HepG2 (cell line): Measurements from ENCODE around the gene CADM4. TPM values are rescaled to one million over a fixed set of nuclear protein-coding genes. Genes with fewer than 3 reads are reported as not detected.
A peak's percentile ranks its signal among the peaks of the same experiment; 100 is the strongest.

Source experiments
- CENPX ChIP-seq: sonication (generic); formaldehyde crosslinking; IDR thresholded peaks from 2 replicates; pipeline ENCODE4 v1.9.0; 2021; ENCODE audit warnings: mild to moderate bottlenecking, missing genetic modification reagents, moderate library complexity
- DMTF1 ChIP-seq: sonication (generic); formaldehyde crosslinking; IDR thresholded peaks from 2 replicates; pipeline ENCODE4 v1.4.0; 2020; ENCODE audit warnings: mild to moderate bottlenecking, missing genetic modification reagents
- E2F5 ChIP-seq: sonication (generic); formaldehyde crosslinking; conservative IDR thresholded peaks from 2 replicates; pipeline ENCODE4 v1.4.0; 2020; ENCODE audit warnings: missing genetic modification reagents
- GRHL1 ChIP-seq: sonication (generic); formaldehyde crosslinking; conservative IDR thresholded peaks from 2 replicates; pipeline ENCODE4 v1.8.0; 2022; ENCODE audit warnings: missing genetic modification reagents
- HMGXB4 ChIP-seq, 2 experiments: sonication (generic) in 1 of 2; formaldehyde crosslinking in 1 of 2; IDR thresholded peaks; 2 replicates each; pipeline versions ENCODE4 v1.4.0 to v1.6.1; 2018 to 2020; ENCODE audit warnings: missing genetic modification reagents in 2 of 2, borderline replicate concordance in 1 of 2, low read depth in 1 of 2, mild to moderate bottlenecking in 1 of 2, missing biosample characterization in 1 of 2
- KDM1A ChIP-seq: IDR thresholded peaks from 2 replicates; pipeline ENCODE4 v1.6.1; 2016; ENCODE audit warnings: missing compliant biosample characterization
- NFIC ChIP-seq: IDR thresholded peaks from 2 replicates; pipeline ENCODE4 v1.6.1; 2012; ENCODE audit warnings: mild to moderate bottlenecking, low read length, inconsistent platforms
- PHB2 ChIP-seq: fragments of 450-650 bp; IDR thresholded peaks from 2 replicates; pipeline ENCODE4 v1.6.1; 2018; ENCODE audit not compliant: partially characterized antibody
- PLSCR1 ChIP-seq: sonication (generic); formaldehyde crosslinking; IDR thresholded peaks from 2 replicates; pipeline ENCODE4 v1.5.0; 2020; ENCODE audit warnings: missing genetic modification reagents, mild to moderate bottlenecking, borderline replicate concordance
- REXO4 ChIP-seq: sonication (generic); formaldehyde crosslinking; IDR thresholded peaks from 2 replicates; pipeline ENCODE4 v1.8.0; 2022; ENCODE audit warnings: missing genetic modification reagents, mild to moderate bottlenecking, borderline replicate concordance
- ZNF10 ChIP-seq: sonication (generic); formaldehyde crosslinking; IDR thresholded peaks from 2 replicates; pipeline ENCODE4 v1.4.0; 2020; ENCODE audit warnings: mild to moderate bottlenecking, low read depth, missing genetic modification reagents, borderline replicate concordance
- ZNF362 ChIP-seq: sonication (generic); formaldehyde crosslinking; IDR thresholded peaks from 2 replicates; pipeline ENCODE4 v1.4.0; 2020; ENCODE audit warnings: missing genetic modification reagents, mild to moderate bottlenecking, borderline replicate concordance
- ZNF687 ChIP-seq: sonication (generic); formaldehyde crosslinking; IDR thresholded peaks from 2 replicates; pipeline ENCODE4 v1.5.1; 2020; ENCODE audit warnings: mild to moderate bottlenecking, missing genetic modification reagents, moderate library complexity
- polyA plus RNA-seq, 8 experiments: library from polyadenylated mRNA; depleted of rRNA in 3 of 8; stranded (reverse) in 7 of 8; unstranded in 1 of 8; fragments of >200 nt; fragmentation: Illumina TruSeq in 4 of 8; extraction: Trizol in 4 of 8; gene quantifications; 2 replicates each; pipeline versions ENCODE4 v1.2.1 to v1.2.3, GENCODE V29; 2011 to 2016; ENCODE audit warnings: low read depth in 4 of 8, missing spikeins in 1 of 8, mixed read lengths in 1 of 8; ENCODE audit not compliant: insufficient read depth in 1 of 8
- total RNA-seq, 5 experiments: library from RNA; depleted of rRNA; stranded (reverse); fragments of >200 nt; fragmentation: Illumina TruSeq; extraction: Trizol; gene quantifications; 2 replicates each; pipeline ENCODE4 v1.2.3, GENCODE V29; 2016; ENCODE audit warnings: low read depth in 1 of 5

Gene CADM4
- total and polyA plus RNA-seq, 2 of the 13 experiments (the other 11 are each of a cell fraction or from before 2014, with no cell fraction given) = 8.5 to 16.0 TPM

- TF ChIP-seq GRHL1 (CRISPR knock-in tag) = no peak
- TF ChIP-seq NFIC = no peak
- TF ChIP-seq DMTF1 = no peak
- peak; percentile 67 for TF ChIP-seq ZNF687 (CRISPR knock-in tag)
- TF ChIP-seq HMGXB4 (CRISPR knock-in tag; IDR thresholded peaks at IDR 0.05; ENCODE audit: borderline replicate concordance in 1 of 2, low read depth in 1 of 2) = peak; percentile 91 to 93
- TF ChIP-seq ZNF362 = no peak
- TF ChIP-seq PLSCR1 (CRISPR knock-in tag) = no peak
- no peak for TF ChIP-seq ZNF10 (CRISPR knock-in tag)
- no peak for TF ChIP-seq E2F5 (CRISPR knock-in tag)
- TF ChIP-seq PHB2 = no peak
- no peak for TF ChIP-seq CENPX (CRISPR knock-in tag)
- TF ChIP-seq KDM1A (CRISPR knock-in tag) = no peak
- TF ChIP-seq REXO4 (CRISPR knock-in tag) = no peak
Measured at GRCh38 chr19:43594710-43595604, 44.7 kb downstream of the CADM4 start (continued).
